Bone marrow (tissue), 2 donors: ENCODE data around the gene HILPDA.
"Not testable (repeated sequence)": the region's sequence is repeated elsewhere in the genome, so short reads cannot be mapped to it uniquely, and the experiment has no call there.

Experiments
- DNase-seq, 2 donors: peaks; one replicate each; lab custom pipeline; 2025; lab: John Stamatoyannopoulos, UW

HILPDA gene

DNA sequence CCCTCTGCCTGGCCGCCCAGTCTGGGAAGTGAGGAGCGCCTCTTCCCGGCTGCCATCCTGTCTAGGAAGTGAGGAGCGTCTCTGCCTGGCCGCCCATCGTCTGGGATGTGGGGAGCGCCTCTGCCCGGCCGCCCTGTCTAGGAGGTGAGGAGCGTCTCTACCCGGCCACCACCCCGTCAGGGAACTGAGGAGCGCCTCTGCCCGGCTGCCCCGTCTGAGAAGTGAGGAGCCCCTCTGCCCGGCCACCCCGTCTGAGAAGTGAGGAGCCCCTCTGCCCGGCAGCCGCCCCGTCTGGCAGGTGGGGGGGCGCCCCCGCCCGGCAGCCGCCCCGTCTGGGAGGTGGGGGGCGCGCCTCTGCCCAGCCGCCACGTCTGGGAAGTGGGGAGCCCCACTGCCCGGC, 7.7 kb downstream of the HILPDA start:
- not testable (repeated sequence) for DNase-seq

- DNase-seq = not testable (repeated sequence)
Measured at GRCh38 chr7:128463933-128464332, 8.3 kb downstream of the HILPDA start.

GRCh38 chr7:128466871-128467270, 11.2 kb downstream of the HILPDA start:
- DNase-seq = not testable (repeated sequence)

DNA sequence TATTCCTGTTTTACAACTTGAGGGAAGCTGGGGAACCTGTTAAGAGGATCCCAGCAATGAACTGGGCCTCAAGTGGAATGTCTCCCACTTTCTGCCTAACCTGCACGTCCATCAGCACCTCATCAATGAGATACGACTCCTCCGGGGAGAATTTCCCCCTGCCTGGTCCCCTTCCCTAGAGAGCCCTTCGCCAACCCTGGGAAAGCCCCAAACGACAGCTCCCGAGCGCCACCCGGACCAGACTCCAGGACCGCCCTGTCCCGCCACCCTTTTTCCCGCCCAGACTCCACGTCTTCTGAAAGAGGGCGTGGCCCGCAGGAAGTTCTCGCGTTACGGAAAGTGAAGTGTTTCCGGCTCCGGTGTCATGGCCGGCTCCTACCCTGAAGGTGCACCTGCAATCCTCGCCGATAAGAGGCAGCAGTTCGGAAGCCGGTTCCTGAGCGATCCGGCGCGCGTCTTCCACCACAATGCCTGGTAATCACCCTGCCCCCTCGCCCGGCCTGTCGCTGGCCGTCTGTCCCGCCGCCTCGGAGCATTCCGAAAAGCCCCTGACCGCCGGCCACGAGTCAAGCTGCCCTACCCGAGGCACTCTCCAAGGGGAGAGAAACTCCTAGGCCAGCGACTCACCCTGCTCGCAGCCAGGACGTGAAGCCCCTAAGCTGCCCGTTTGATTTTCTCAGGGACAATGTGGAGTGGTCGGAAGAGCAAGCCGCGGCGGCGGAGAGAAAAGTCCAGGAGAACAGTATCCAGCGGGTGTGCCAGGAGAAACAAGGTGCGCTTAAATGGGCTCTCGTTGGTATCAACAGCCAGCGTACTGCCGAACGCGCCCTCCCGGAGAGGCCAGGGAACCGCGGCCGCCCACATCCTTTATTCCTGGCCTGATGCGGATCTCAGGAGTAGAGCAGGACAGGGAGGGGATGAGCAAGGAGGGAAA, 21.0 kb downstream of the HILPDA start, which contains the start of gene METTL2B:
Gene METTL2B, plus strand, starts transcription at position 347 of the 934 bp plus-strand sequence. Its CDS starts 18 bp downstream, at position 365.
- peak; percentile 63 to 88 for DNase-seq

GRCh38 chr7:128477336-128477690, 21.6 kb downstream of the HILPDA start:
- DNase-seq = not testable (repeated sequence)

GRCh38 chr7:128479082-128479481, 23.4 kb downstream of the HILPDA start:
- DNase-seq = not testable (repeated sequence)

GRCh38 chr7:128488134-128488533, 32.5 kb downstream of the HILPDA start:
- not testable (repeated sequence) for DNase-seq

GRCh38 chr7:128497405-128497804, 41.7 kb downstream of the HILPDA start:
- no peak for DNase-seq

DNA sequence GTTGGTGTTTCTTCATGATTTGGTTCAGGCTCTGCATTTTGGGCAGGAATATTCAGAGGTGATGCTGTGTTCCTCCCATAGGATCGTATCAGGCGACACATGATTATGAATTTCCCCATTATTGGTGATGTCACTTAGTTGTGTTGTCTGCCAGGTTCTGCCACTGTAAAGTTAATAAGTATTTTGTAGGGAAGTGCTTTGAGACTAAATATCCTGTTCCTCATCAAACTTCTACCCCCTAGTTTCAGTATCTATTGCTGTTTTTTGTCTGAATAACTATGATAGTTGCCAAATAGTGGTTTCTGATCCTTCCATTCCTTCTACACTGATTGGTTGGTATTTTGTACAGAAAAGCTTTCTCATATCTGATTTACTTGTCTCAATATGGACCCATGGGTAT, 49.7 kb downstream of the HILPDA start:
- DNase-seq = not testable (repeated sequence)

GRCh38 chr7:128506819-128507218, 51.1 kb downstream of the HILPDA start:
- not testable (repeated sequence) for DNase-seq

GRCh38 chr7:128507321-128507993, 51.8 kb downstream of the HILPDA start:
- not testable (repeated sequence) for DNase-seq
